HG03139 (cell line): ENCODE data around the gene RADIL.

Experiments
- ATAC-seq: cut with Tn5 transposase; IDR thresholded peaks from one replicate; pipeline ENCODE4 v1.9.1; 2021; ENCODE audit not compliant: unreplicated experiment

Gene RADIL

GRCh38 chr7:4884164-4884563 lies 648 bp upstream of the RADIL start:
- no peak for ATAC-seq

- ATAC-seq, result no peak
Observed at GRCh38 chr7:4883033-4883371, 514 bp downstream of the RADIL start.

DNA sequence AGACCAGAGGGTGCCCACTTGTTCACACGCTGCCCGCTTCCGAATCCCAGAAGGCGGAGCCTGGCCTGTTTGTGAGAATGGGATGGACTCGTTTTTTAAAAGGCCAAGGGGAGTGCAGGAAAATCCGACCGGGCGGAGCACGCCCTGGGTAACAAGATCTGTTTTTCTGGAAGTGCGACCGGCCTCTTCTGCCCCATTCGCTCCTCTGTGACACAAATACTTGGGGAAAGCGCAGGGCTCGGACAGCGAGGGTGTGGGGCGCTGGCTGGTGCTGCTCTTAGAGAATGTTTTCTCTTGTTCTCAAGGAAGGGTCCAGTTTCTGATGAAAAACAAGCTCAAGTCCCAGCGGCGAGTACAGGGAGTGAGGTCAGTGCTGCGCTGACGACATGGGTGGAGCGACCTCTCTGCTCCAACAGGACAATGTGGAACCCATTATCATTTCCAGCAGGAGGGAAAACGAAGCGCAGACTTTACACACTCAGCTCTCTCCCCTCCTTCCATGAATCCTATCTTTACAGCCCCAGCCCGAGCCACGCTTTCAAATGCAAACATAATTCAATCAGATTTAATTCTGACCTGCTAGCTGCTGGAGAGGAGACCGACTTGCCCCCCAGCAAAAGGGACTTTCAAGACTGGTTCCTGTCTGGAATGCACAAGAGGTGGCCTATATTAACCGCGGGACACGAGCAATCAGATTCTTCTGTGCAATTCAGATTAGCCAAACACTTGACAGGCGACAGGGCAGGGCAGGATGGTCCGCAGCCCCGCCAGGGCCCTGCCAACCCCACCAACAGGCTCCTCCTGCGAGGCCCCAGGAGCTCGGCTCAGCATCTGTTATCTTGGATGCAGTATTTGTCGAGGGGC lies 1.1 kb downstream of the RADIL start:
- ATAC-seq, result no peak

DNA sequence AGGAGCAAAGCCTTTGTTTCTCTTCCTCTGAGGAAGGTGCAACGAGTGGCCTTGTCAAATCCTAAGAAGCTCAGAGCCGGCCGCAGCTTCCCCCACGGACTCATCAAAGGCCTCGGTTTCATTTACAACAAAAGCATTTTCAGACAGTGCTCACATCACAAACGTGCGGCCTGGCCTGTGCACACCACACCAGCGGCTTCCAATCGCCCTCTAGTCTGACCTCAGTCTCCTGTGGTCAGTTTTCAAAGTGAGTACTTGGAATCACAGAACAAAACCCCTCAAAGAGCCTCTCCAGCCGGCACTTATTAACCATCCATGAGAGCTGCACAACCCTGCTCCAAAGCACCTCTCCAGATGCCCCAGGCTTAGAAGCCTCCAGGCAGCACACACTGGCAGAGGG lies 3.3 kb downstream of the RADIL start:
- ATAC-seq, result no peak

- no peak for ATAC-seq
Observed at GRCh38 chr7:4879396-4880081, 4.0 kb downstream of the RADIL start.

GRCh38 chr7:4878336-4879335 lies 4.9 kb downstream of the RADIL start:
- no peak for ATAC-seq

GRCh38 chr7:4876586-4876985 lies 6.9 kb downstream of the RADIL start:
- ATAC-seq, result no peak

GRCh38 chr7:4875391-4875790 lies 8.1 kb downstream of the RADIL start:
- ATAC-seq, result no peak

DNA sequence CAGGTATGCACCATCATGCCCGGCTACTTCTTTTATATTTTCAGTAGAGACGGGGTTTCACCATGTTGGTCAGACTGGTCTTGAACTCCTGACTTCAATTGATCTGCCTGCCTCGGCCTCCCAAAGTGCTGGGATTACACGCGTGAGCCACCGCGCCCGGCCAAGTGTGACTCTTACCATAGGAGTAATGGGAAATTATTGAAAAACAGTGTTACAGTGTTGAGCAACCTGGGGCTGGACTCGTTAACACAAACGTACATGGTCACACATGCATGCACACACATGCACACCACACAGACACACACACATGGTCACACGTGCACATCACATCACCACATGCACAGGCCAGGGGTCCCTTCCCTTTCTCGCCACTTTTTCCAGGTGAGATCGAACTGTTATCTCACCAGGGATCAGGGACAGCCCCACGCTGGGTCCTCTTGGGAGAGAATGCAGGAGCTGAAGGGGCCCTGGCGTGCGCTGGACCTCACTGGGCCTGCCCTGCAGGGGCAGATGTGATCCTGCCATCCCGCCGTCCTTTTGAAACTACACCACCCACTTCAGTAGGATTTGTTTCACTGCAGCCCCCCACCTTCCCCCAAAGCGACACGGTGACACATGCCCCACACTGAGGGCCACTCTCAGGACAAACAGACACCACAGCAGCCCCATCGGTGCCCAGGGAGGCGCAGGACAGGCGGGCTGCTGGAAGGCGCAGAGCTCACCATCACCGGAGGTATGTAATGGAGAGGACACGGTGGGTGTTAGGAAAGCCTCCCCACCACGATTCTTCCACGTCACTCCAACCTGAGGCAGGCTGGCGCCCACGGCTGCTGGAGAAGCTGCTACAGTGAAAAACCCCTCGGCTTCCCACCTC lies 10.2 kb downstream of the RADIL start:
- ATAC-seq, result no peak

GRCh38 chr7:4871930-4872675 lies 11.4 kb downstream of the RADIL start:
- no peak for ATAC-seq

- ATAC-seq, result no peak
Observed at GRCh38 chr7:4871056-4871680, 12.3 kb downstream of the RADIL start.

DNA sequence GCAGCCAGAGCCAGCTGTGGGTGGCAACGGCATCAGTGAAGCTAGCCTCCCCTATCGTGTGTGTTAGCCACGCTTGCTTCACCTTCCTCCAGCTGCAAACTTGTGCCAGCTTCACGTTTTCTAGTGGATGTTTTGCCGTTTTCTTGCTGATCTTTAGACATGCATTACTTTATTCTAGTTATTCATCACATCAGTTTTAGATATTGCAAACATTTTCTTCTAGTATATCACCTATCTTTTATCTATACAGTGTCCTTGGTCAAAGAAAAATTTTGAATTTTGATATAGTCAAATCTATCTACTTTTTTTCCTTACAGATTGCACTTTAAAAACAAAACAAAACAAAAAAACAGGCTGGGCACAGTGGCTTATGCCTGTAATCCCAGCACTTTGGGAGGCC lies 15.0 kb downstream of the RADIL start:
- ATAC-seq, result no peak

DNA sequence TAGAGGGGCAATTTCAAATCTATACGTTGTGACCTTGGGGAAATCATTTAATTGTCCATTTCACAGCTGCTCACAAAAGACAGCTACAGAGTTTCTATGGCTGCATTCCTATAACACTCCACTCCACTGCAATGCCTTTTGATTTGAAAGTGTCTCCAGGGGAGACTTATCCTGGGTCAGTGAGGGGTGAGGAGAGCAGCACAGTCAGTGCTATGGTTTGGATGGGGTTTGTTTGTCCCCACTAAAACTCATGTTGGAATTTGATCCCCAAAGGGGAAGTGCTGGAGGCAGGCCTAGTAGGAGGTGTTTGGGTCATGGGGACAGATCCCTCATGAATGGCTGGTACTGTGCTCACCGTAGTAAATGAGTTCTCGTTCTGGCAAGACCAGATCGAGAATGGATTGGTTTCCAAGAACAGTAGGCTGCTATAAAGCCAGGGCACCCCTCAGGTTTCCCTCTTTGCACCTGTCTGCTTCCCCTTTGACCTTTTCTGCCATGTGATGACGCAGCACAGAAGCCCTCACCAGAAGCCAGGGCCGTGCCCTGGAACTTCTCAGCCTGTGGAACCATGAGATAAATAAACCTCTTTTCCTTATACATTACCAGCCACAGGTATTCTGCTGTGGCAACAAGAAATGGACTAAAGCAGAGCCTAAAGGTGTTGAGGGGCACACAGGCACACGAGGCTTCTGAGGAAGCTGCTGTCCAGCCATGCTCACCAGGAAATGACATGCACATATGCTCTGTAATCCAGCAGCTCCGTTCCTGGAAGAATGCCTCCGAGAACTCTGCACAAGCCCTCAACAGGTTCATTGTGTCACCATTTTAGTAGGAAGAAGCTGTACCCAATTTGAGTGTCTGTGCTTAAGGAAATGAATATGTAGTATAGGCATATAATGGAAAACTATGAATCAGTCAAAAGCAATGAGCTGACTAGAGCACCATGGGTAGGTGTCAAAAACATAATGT lies 16.7 kb downstream of the RADIL start:
- ATAC-seq, result no peak

DNA sequence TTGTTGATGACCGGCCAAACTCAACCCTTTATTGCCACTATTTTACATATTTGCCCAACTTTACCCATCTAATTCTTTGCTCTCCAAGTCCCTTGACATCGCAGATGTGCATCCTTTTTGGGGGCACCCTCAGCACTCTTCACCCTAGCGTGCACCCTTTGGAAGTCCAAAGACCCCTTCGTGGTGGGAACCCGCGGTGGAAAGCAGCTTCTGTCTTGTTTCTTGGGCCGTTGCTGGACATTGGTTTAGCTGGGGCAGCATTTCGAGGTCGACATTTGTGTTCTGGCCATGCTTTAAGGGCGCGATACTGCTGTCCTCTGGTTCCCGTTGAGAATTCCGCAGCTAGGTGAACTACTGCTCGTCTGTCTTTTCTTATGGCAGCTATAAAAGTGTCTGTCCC lies 21.4 kb downstream of the RADIL start:
- no peak for ATAC-seq

- ATAC-seq, result no peak
Observed at GRCh38 chr7:4861673-4862072, 21.8 kb downstream of the RADIL start, which contains the start of gene PAPOLB. Gene PAPOLB (minus strand): TSS chr7:4862030. CDS start chr7:4861810, 220 bp downstream.

GRCh38 chr7:4861227-4861626 lies 22.3 kb downstream of the RADIL start:
- ATAC-seq, result no peak

DNA sequence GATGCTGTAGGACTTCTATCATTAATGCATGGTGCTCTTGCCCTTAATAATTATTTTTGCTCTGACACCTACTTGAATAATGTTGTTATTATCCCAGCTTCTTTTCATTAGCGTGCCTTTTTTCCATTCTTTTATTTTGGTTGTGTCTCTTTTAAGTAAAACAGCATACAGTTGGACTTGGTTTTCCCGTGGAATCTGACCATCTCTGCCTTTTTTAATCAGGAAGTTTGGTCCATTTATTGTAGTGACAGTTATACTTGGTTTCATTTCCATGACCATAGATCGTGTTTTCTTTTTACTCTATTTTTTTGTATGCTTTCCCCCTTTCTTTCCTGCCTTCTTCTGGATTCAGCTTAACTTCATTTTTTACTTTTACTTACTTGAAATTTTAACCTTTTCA lies 26.3 kb downstream of the RADIL start:
- ATAC-seq, result no peak
